PC-9 (cell line): Measurements from ENCODE around the gene ERC2. TPM values are rescaled to one million over a fixed set of nuclear protein-coding genes. Genes with fewer than 3 reads are reported as not detected.
A peak's percentile ranks its signal among the peaks of the same experiment; 100 is the strongest.

Source experiments
- BruUV-seq: library from RNA; stranded (reverse); fragments of 400-500 nt; replicated peaks from 2 replicates; lab custom pipeline; 2021; lab: Mats Ljungman, UMichigan
- CTCF ChIA-PET: fragments of 300-600 bp; sonication (Branson Sonifier 250); formaldehyde crosslinking; loops from one replicate; lab custom pipeline; 2022; ENCODE audit warnings: antibody characterized with exemption; lab: Charles Lee
- POLR2A ChIA-PET: fragments of 300-600 bp; sonication (Branson Sonifier 250); formaldehyde crosslinking; loops from one replicate; lab custom pipeline; 2022; ENCODE audit warnings: antibody characterized with exemption; ENCODE audit not compliant: unreplicated experiment; lab: Charles Lee
- DNase-seq, 2 experiments: peaks; one replicate each; pipeline versions ENCODE4 v3.0.0 to v3.0.0-alpha.2; 2015 to 2022; ENCODE audit warnings: mixed read lengths in 1 of 2
- H2AFZ ChIP-seq: fragments of 200-600 bp; sonication (generic); 2 replicates; pipeline ENCODE4 v1.8.1; 2017; ENCODE audit warnings: antibody characterized with exemption
- H3F3A ChIP-seq: fragments of 200-600 bp; sonication (generic); 2 replicates; pipeline ENCODE4 v1.8.1; 2017; ENCODE audit warnings: antibody characterized with exemption, mild to moderate bottlenecking, low read depth; ENCODE audit not compliant: insufficient read depth
- H3K27ac ChIP-seq: fragments of 200-600 bp; sonication (generic); 2 replicates; pipeline ENCODE4 v1.6.1; 2016; ENCODE audit warnings: mixed run types
- H3K27me3 ChIP-seq: fragments of 200-600 bp; sonication (generic); 2 replicates; pipeline ENCODE4 v1.6.1; 2016; ENCODE audit warnings: low read depth, mixed run types; ENCODE audit not compliant: insufficient read depth
- H3K36me3 ChIP-seq: fragments of 200-600 bp; sonication (generic); 2 replicates; pipeline ENCODE4 v1.6.1; 2016; ENCODE audit warnings: low read depth, mixed run types
- H3K4me1 ChIP-seq: fragments of 200-600 bp; sonication (generic); replicated peaks from 2 replicates; pipeline ENCODE4 v1.6.1; 2016; ENCODE audit warnings: mixed run types; ENCODE audit not compliant: insufficient read depth
- H3K4me2 ChIP-seq: fragments of 200-600 bp; sonication (generic); 2 replicates; pipeline ENCODE4 v1.6.1; 2017; ENCODE audit warnings: mixed run types
- H3K4me3 ChIP-seq: fragments of 200-600 bp; sonication (generic); 2 replicates; pipeline ENCODE4 v1.6.1; 2016; ENCODE audit warnings: mixed run types
- H3K79me2 ChIP-seq: fragments of 200-600 bp; sonication (generic); 2 replicates; pipeline ENCODE4 v1.6.1; 2017; ENCODE audit warnings: low read depth, mixed run types
- H3K9me2 ChIP-seq: fragments of 200-600 bp; sonication (generic); 2 replicates; pipeline ENCODE4 v1.8.1; 2017; ENCODE audit warnings: mild to moderate bottlenecking; ENCODE audit not compliant: insufficient read depth
- H3K9me3 ChIP-seq: fragments of 200-600 bp; sonication (generic); 2 replicates; pipeline ENCODE4 v1.8.1; 2016; ENCODE audit warnings: low read depth; ENCODE audit not compliant: insufficient read depth
- H4K20me1 ChIP-seq: fragments of 200-600 bp; sonication (generic); 2 replicates; pipeline ENCODE4 v1.8.1; 2017; ENCODE audit not compliant: insufficient read depth
- EZH2 ChIP-seq: fragments of 200-600 bp; sonication (generic); IDR thresholded peaks from 2 replicates; pipeline ENCODE4 v1.8.0; 2017; ENCODE audit warnings: antibody characterized with exemption, low read depth
- intact Hi-C: fragments of 100-400 bp; cut with micrococcal nuclease; formaldehyde crosslinking; loops from one replicate; pipeline ENCODE4 v1.10.0; 2022; ENCODE audit not compliant: unreplicated experiment
- total RNA-seq: library from RNA; stranded (reverse); gene quantifications from 2 replicates; pipeline ENCODE4 v1.2.3, GENCODE V29; 2021
- TF ChIP-seq, protein P1 (sequence below): fragments of 200-600 bp; sonication (generic); conservative IDR thresholded peaks from 2 replicates; pipeline ENCODE4 v1.6.1; 2017; ENCODE audit warnings: mixed run types, antibody characterized with exemption, mild to moderate bottlenecking, moderate library complexity

The ERC2 gene
- total RNA-seq, 1 experiment from 2014 or later, result 1.4 TPM

DNA sequence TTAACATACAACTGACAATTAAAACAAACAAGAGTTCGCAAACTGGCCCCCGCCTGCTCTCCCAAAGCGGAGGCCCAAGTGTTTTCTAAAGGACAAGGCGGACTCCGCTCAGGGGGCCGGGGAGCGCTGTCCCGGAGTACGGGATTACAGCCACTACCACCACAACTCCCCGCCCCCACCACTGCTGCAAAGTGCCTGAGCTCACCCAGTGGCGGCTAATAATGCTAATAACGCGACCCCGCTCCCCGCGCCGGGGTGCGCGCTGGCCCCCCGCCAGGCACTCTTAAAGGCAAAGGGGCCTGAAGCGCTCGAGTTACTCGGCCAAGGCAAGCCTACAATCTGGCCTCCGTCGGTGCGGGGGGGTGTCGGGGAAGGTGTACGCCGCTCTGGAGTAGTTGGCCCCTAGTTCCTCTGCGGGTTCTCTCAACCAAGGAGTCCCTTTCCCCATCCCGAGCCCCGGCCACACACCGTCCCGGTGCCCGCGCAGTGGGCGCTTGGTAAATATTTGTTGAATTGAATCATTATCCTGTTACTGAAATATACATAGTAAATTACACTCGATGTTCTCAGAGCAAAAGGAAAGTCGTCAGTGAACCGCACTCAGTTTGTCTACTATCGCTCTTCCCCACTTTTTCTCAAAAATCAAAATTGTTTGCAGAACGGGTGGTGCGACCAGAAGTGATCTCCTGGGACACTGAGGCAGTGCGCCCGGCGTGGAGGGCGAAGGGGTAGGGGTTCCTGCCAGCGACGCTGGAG lies 982.0 kb downstream of the ERC2 start:
- Histone ChIP-seq H4K20me1 (no peaks in the 10 kb centered on the region), H3K36me3 (no peaks in the 10 kb centered on the region), H3K4me1 (peaks cover 16% of the 10 kb centered on the region), H3K4me2 (peak overlapping the region; percentile 72), H3K27me3 (no peaks in the 10 kb centered on the region), H3K9me3 (no peaks in the 10 kb centered on the region), H3K9me2 (no peaks in the 10 kb centered on the region), H3F3A (peaks cover 18% of the 10 kb centered on the region; the same call in 1 of the 2 replicates), H3K79me2 (peaks cover 48% of the 10 kb centered on the region), H2AFZ (no peak overlapping the region), H3K4me3 (peak overlapping the region; percentile 58), H3K27ac (peak overlapping the region; percentile 73)
- ChIA-PET POLR2A (interaction anchor here (0.6 to 1.0 kb wide), 5 partner anchors 38 to 155 kb away, joined by 3 to 20 read pairs (median 4); no protein-coding TSS in a partner anchor), CTCF (no interaction called here)
- DNase-seq, result peak in 1 of 2 experiments; percentile 76
- no peak for TF ChIP-seq EZH2
- TF ChIP-seq, protein P1, sequence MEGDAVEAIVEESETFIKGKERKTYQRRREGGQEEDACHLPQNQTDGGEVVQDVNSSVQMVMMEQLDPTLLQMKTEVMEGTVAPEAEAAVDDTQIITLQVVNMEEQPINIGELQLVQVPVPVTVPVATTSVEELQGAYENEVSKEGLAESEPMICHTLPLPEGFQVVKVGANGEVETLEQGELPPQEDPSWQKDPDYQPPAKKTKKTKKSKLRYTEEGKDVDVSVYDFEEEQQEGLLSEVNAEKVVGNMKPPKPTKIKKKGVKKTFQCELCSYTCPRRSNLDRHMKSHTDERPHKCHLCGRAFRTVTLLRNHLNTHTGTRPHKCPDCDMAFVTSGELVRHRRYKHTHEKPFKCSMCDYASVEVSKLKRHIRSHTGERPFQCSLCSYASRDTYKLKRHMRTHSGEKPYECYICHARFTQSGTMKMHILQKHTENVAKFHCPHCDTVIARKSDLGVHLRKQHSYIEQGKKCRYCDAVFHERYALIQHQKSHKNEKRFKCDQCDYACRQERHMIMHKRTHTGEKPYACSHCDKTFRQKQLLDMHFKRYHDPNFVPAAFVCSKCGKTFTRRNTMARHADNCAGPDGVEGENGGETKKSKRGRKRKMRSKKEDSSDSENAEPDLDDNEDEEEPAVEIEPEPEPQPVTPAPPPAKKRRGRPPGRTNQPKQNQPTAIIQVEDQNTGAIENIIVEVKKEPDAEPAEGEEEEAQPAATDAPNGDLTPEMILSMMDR, result no peak
- intact Hi-C loops, result loop anchor here (1.0 to 10.0 kb wide), 8 partner anchors 32 to 634 kb away; no protein-coding TSS in a partner anchor
- BruUV-seq, result TSS peak; percentile 26

DNA sequence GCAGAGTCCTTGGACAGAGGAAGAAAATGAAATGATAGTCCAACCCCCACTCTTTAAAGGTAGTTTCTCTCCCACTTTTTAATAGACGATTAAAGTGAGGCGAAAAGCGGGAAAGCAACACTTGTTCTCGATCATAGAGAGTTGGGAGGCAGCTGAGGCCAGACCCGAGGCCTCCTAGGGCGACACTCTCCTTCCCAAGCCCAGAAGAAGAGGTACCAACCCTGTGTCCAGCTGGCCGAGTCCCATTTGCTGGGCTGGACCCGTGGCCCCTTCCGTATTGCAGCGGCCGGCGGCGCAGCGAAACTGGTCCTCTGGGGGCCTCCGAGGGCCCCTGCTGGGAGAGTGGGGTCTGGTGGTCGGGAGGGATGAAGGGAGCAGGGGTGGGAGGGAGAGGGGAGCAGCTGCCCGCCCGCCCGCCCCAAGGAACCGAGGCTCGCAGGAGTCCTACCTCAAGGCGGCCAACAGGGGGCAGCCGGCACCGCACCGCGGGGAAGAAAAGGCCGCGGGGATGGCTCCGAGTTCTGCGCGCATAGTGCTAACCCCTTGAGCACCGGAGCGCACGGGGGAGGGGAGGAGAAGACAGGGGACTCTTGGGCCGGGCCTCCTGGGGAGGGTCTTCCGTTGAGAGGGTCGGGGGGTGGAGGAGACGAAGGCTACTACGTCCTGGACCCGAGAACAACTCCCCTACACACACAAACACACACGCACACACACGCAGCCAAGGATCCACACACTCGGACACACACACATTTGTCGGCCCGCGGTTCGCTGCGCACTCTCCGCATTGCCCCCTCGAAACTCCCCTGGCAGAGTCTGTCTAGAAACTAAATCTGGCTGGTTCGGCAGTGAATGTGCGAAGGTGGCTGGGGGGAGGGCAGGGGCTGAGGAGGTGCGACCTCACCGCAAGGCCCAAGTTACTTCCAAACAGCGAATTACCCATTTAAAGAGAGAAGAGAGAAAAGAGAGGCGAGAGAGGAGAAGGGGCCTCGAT lies 983.2 kb downstream of the ERC2 start:
- Histone ChIP-seq H3K9me2 (no peaks in the 10 kb centered on the region), H3K27me3 (no peaks in the 10 kb centered on the region), H3F3A (peaks cover 7% of the 10 kb centered on the region; the same call in 1 of the 2 replicates), H3K4me3 (peak overlapping the region; percentile 58; the same call in 1 of the 2 replicates), H2AFZ (no peak overlapping the region), H3K79me2 (peaks cover 48% of the 10 kb centered on the region), H3K36me3 (no peaks in the 10 kb centered on the region), H3K4me2 (peak overlapping the region; percentile 72), H3K4me1 (peaks cover 4% of the 10 kb centered on the region; the same call in 1 of the 2 replicates), H4K20me1 (no peaks in the 10 kb centered on the region), H3K27ac (peak overlapping the region; percentile 73), H3K9me3 (no peaks in the 10 kb centered on the region)
- POLR2A ChIA-PET, result interaction anchor here (0.5 to 0.6 kb wide), 2 partner anchors 231 to 240 kb away, joined by 3 read pairs; no protein-coding TSS in a partner anchor
- no TSS peak for BruUV-seq
- intact Hi-C loops, result loop anchor here (1.0 to 10.0 kb wide), 7 partner anchors 84 to 633 kb away; no protein-coding TSS in a partner anchor
- TF ChIP-seq EZH2, result no peak
- TF ChIP-seq, protein P1, result peak; percentile 27
- CTCF ChIA-PET, result interaction anchor here (0.6 kb wide), 2 partner anchors 88 to 270 kb away, joined by 8 to 9 read pairs; no protein-coding TSS in a partner anchor
- DNase-seq, result peak in 1 of 2 experiments; percentile 79
